Activated T-helper 9 cell treated with anti-CD3 and anti-CD28 coated beads, Interleukin-2, amount 50 U/mL, for 16 hours (primary cell): ENCODE results near the gene PDE6D.
A peak's percentile ranks its signal among the peaks of the same experiment; 100 is the strongest.
"Not testable (repeated sequence)": the region's sequence is repeated elsewhere in the genome, so short reads cannot be mapped to it uniquely, and the experiment has no call there.

Source experiments
- DNase-seq: peaks from one replicate; pipeline ENCODE4 v3.0.0-alpha.2; 2020; ENCODE audit warnings: low read depth

Gene PDE6D

GRCh38 chr2:231718799-231719198, 62.3 kb downstream of the PDE6D start:
- DNase-seq: no peak

- DNase-seq: no peak
Observed at GRCh38 chr2:231717281-231718171, 63.6 kb downstream of the PDE6D start.

GRCh38 chr2:231716666-231717280, 64.3 kb downstream of the PDE6D start:
- DNase-seq: no peak

- DNase-seq: no peak
Observed at GRCh38 chr2:231715988-231716616, 65.0 kb downstream of the PDE6D start.

GRCh38 chr2:231715499-231715837, 65.6 kb downstream of the PDE6D start:
- no peak for DNase-seq

- DNase-seq: peak; percentile 72
Observed at GRCh38 chr2:231714639-231715498, 66.2 kb downstream of the PDE6D start.

GRCh38 chr2:231713730-231714638, 67.1 kb downstream of the PDE6D start:
- peak; percentile 82 for DNase-seq

DNA sequence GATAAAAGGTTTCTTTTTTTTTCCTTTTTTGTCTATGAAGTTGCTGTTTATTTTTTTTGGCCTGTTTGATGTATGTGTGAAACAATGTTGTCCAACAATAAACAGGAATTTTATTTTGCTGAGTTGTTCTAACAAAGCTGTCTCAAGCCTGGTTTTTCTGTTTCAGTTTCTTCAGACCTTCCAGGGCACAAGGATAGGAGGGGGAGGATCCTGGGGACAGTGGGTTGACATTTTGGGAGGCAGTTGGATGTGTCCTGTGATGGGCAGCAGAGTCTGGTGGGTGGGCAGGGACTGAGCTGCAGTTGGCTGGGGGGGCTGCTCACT, 67.7 kb downstream of the PDE6D start:
- DNase-seq: not testable (repeated sequence)

DNA sequence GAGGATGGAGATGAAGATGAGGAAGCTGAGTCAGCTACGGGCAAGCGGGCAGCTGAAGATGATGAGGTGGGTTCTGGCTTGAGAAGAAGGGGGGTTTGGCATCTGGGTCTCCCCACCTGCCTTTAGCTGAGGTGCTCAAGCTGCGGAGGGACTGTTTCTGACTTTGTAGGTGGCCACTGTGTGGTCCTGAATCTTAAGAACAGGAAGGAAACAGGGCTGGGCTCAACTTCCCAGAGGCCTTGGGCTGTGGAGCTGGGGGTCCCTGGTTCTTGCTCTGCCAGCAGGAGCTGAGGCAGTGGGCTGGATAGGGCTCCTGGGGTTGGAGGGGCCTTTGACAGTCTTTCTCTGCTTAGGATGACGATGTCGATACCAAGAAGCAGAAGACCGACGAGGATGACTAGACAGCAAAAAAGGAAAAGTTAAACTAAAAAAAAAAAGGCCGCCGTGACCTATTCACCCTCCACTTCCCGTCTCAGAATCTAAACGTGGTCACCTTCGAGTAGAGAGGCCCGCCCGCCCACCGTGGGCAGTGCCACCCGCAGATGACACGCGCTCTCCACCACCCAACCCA, 68.5 kb downstream of the PDE6D start:
- DNase-seq: peak; percentile 50

DNA sequence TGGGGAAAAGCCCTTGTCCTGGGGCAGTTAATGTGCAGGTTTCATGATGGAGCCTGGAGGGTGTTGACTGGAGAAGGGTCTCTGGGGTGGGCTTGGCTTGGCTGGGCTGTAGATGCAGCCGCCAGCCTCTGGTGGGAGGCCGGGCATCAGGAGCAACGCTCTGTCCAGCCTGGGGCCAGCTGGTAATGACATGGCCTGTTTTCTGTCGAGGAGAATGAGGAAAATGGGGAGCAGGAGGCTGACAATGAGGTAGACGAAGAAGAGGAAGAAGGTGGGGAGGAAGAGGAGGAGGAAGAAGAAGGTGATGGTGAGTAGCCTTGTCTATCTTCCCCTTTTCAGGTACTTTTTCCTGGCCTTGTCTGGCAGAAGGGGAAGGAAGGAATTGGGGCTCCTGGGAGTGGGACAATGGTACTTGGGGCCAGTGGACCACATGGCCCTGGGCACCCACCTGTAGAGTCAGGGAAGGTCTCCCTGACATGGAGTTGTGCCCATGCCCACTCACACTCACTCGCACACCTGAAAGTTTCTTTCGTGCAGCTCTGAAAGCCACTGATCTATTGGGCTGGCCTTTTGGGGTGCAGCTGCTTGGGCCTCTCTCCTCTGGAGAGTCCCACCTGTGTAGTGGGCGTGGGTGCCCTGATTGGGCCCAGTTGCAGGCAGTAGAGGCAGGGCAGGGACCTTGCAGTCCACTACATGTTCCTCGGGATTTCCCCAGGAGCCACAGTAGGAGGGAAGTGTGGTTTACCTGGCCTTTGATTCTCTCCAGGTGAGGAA, 69.2 kb downstream of the PDE6D start:
- no peak for DNase-seq

GRCh38 chr2:231710799-231711676, 70.0 kb downstream of the PDE6D start:
- no peak for DNase-seq

- DNase-seq: peak; percentile 84
Observed at GRCh38 chr2:231709981-231710798, 70.9 kb downstream of the PDE6D start.

DNA sequence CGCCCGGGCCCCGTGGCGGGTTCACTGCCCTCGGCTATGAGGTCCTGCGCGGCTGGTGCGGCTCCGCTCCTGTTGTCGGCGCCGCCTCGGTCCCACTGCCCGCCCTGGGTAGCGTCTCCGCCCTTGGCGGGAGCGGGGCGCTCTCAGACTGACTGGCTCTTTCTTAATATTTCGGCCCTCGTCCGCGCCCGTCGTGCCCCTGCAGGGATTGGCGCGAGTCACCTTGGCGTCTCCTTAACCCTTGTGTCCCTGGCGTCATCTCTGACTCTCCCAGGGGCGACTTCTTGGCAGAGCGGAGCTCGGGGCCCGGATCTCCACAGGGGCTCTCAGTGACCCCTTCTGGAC, 71.5 kb downstream of the PDE6D start:
- DNase-seq: no peak

- peak; percentile 50 for DNase-seq
Observed at GRCh38 chr2:231708773-231709635, 72.1 kb downstream of the PDE6D start.

GRCh38 chr2:231707927-231708772, 72.9 kb downstream of the PDE6D start, which contains the start of gene PTMA:
Gene PTMA, plus strand, starts transcription at chr2:231708525. Its CDS starts 182 bp downstream, at chr2:231708707.
- DNase-seq: peak; percentile 100

DNA sequence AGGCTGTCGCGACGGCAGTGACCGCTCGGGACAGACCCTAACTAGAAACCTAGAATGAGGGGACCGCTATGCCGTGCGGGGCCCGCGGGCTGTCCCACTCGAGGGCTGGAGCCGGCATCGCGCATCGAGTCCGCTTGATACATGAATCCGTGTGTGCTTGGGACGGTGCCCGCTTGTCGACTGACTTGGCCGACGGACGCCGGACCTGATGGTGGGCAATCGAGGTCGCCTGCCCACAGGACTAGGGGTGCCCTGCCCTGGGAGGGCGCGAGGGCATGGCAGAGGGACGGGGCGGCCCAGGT, 73.5 kb downstream of the PDE6D start:
- DNase-seq: peak; percentile 48
